Measurements from ENCODE around the gene PSMA6.

The PSMA6 gene

DNA sequence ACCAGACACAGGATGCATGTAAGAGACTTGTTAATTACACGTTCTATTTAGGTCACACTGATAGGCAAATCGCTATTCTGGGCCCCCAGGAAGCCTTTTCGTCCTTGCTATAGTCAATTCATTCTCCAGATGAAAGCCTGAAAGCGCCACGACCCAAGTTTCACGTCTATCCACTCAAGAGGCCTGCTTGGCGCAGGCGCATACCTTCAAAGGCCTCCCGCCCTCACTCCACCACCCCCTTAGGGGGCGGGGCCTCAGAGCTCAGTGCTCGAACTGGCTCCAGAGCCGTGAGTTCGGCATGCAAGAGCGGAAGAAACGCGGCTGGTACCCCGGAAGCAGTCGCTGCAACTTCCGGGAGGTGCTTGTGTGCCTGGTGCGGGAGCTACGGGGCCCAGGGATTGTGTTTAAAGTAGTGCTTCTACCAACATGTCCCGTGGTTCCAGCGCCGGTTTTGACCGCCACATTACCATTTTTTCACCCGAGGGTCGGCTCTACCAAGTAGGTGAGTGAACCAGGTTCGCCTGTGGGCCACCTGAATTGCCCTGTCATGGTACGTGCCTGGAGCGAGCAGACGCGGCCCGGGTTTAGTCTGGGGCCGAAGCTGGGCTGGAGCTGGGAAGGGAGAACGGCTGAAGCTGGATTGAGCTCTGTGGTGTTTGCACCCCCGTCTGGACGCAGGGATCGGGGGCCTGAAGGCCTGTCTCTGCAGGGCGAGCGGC, at the start of gene PSMA6:
Gene PSMA6, plus strand, starts transcription at position 332 of the 719 bp plus-strand sequence. Its CDS starts 95 bp downstream, at position 427.
- DNase-seq (ENCODE audit: low read depth), result peak; percentile 99
- H3K4me3 ChIP-seq (replicated peaks; ENCODE audit: low read depth, low read length), result peak within 1 kb of the TSS; percentile 95
- TF ChIP-seq, protein P1, sequence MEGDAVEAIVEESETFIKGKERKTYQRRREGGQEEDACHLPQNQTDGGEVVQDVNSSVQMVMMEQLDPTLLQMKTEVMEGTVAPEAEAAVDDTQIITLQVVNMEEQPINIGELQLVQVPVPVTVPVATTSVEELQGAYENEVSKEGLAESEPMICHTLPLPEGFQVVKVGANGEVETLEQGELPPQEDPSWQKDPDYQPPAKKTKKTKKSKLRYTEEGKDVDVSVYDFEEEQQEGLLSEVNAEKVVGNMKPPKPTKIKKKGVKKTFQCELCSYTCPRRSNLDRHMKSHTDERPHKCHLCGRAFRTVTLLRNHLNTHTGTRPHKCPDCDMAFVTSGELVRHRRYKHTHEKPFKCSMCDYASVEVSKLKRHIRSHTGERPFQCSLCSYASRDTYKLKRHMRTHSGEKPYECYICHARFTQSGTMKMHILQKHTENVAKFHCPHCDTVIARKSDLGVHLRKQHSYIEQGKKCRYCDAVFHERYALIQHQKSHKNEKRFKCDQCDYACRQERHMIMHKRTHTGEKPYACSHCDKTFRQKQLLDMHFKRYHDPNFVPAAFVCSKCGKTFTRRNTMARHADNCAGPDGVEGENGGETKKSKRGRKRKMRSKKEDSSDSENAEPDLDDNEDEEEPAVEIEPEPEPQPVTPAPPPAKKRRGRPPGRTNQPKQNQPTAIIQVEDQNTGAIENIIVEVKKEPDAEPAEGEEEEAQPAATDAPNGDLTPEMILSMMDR (IDR thresholded peaks at IDR 0.05; ENCODE audit: low read length, missing control alignments), result no peak

DNA sequence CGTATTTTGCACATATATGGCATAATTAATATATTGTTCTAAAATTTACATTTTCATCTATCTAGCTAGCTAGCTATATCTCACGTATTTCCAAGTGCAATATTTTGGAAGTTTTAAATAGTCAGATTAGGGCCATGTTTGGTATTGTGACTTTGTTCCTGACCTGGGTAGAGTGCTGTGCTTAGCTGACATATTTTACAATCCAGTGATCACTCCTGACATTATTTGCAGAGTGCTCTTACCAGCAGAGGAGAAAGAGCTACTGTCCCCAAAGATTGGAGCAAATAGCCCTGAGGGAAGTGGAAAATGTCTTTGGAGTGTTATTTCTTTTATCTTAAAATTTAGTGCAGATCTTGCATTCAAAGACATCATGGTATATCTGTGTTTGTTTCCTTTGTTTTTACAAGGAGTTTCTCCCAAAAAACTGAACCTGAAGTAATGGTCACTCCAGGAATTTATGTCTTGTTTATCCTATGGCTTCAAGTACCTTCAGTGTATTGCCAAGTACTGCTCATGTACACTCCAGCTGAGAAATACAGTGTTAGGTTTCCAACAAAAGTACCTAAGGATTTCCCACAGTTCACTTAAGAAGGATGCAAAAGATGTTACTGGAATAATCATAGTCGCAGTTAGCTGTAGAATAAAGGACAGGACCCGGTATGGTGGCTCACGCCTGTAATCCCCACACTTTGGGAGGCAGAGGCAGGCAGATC, 49.4 kb upstream of the PSMA6 start:
- DNase-seq (ENCODE audit: low read depth), result no peak
- TF ChIP-seq, protein P1 (IDR thresholded peaks at IDR 0.05; ENCODE audit: low read length, missing control alignments), result no peak
- no peak overlapping the region for H3K4me3 ChIP-seq (replicated peaks; ENCODE audit: low read depth, low read length)

DNA sequence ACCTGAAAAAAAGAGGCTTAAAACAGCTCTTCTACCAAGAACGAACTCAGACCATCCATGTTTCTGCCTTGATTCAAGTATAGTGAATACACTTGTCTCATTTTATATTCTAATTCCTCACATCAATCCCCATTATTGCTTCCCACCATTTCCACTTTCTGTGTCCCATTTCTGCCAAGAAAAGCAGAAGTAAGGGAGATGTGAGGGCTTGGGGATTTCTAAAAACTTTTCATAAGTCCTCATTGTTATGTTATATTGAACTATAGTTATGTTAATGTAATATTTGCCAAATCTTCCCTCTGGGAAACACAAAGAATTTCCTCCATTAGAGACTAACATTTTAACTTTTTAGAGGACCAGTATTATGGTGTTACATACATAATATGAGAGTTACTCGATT, 48.2 kb upstream of the PSMA6 start:
- TF ChIP-seq, protein P1 (IDR thresholded peaks at IDR 0.05; ENCODE audit: low read length, missing control alignments), result no peak
- no peak overlapping the region for H3K4me3 ChIP-seq (replicated peaks; ENCODE audit: low read depth, low read length)
- DNase-seq (ENCODE audit: low read depth), result no peak

DNA sequence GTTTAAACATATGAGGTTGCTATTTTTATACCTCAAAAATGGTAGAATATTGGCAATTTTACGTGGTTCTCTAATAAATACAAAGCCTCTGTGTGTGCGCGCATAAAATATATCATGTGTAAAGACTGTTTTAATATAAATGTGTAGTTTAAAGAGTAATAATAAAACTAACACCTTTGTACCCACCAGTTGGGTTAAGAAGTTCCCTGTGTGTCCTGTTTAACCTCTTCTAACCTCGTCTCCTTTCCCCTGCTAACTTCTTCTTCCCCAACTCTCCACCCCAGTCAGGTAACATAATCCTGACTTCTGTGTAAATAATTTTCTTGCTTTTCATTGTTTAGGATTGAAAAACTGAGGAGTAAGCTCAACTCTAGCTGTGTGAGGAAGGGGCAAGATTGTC, 47.6 kb upstream of the PSMA6 start:
- H3K4me3 ChIP-seq (replicated peaks; ENCODE audit: low read depth, low read length), result no peak overlapping the region
- TF ChIP-seq, protein P1 (IDR thresholded peaks at IDR 0.05; ENCODE audit: low read length, missing control alignments), result no peak
- no peak for DNase-seq (ENCODE audit: low read depth)

DNA sequence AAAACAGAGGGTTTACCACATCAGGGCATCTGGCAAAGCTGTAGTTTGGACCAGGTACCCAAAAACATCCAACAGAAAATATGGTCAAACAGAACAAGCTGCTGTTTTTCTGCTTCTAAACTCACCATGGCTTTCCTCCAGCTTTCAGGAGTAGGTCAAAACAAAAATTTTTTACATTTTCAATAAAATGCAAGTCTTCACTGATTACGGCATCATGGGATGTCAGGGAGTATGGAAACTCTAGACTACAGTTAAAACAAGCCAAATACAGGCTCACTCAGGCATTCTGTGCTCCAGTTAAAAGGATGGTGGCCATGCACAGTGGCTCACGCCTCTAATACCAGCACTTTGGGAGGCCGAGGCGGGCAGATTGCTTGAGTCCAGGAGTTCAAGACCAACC, 47.1 kb upstream of the PSMA6 start:
- TF ChIP-seq, protein P1 (IDR thresholded peaks at IDR 0.05; ENCODE audit: low read length, missing control alignments), result no peak
- H3K4me3 ChIP-seq (replicated peaks; ENCODE audit: low read depth, low read length), result no peak overlapping the region
- no peak for DNase-seq (ENCODE audit: low read depth)

DNA sequence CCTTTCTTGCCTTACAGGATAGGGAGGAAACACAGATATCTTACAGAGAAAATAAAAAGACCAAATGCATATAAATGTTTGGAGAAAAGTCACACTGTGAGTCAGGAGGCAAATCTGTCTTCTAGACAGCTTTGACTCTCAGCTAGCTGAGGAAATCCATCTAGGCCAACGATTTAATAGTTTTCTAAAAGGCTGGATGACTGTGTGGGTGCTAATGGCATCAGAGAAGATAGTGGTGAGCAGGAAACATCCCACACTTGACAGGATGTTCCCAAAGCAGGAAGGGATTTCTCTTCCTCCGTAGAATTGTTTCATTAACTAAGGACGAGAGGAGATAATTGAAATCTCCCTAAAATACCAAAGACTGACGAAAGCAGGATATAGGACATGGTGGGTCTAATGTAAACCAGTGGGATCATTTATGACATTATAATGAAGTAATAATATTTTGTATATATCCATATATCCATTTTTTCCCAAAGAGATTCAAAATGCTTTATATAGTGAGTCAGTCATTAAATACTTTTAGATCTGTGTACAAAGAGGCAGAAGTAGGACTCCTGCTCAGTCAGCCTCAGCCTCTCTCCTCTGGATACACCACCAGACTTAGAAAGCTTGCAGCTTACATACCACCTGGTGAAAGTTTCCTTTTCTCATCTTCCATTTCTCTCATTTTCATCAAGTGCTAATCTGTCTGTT, 44.3 kb upstream of the PSMA6 start:
- no peak overlapping the region for H3K4me3 ChIP-seq (replicated peaks; ENCODE audit: low read depth, low read length)
- peak; percentile 50 for DNase-seq (ENCODE audit: low read depth)

More for the DNA sequence above, 44.3 kb upstream of the PSMA6 start:
- TF ChIP-seq, protein P1 (IDR thresholded peaks at IDR 0.05; ENCODE audit: low read length, missing control alignments), result no peak

Data from fibroblast of pulmonary artery (primary cell).